GM12878 (cell line): ENCODE measurements around the gene OTULIN. TPM values are rescaled to one million over a fixed set of nuclear protein-coding genes. Genes with fewer than 3 reads are reported as not detected.

ENCODE experiments used
- ATAC-seq: fragments of 200-7000 bp; cut with Tn5 transposase; 3 replicates; pipeline ENCODE4 v1.9.1; 2020; ENCODE audit warnings: mild to moderate bottlenecking, moderate library complexity
- BruUV-seq: library from RNA; stranded (reverse); fragments of 400-500 nt; replicated peaks from 2 replicates; lab custom pipeline; 2021; lab: Mats Ljungman, UMichigan
- CTCF ChIA-PET: fragments of 300-600 bp; sonication (Branson Sonifier 250); formaldehyde crosslinking; extraction: SDS; loops from one replicate; lab custom pipeline; 2021; ENCODE audit warnings: inconsistent platforms; lab: Yijun Ruan, JAX
- POLR2A ChIA-PET: fragments of 350-600 bp; formaldehyde crosslinking; extraction: SDS; loops from one replicate; lab custom pipeline; 2021; ENCODE audit warnings: inconsistent platforms; lab: Charles Lee
- RAD21 ChIA-PET: fragments of 300-600 bp; sonication (Branson Sonifier 250); formaldehyde crosslinking; loops from one replicate; lab custom pipeline; 2023; ENCODE audit warnings: antibody characterized with exemption; ENCODE audit not compliant: unreplicated experiment; lab: Charles Lee
- SMC1A ChIA-PET: fragments of 300-600 bp; sonication (Branson Sonifier 250); formaldehyde crosslinking; loops from one replicate; lab custom pipeline; 2023; ENCODE audit not compliant: unreplicated experiment, uncharacterized antibody; lab: Charles Lee
- DNase-seq: peaks from one replicate; pipeline ENCODE4 v3.0.0-alpha.2; 2011; ENCODE audit warnings: low read depth, low spot score
- FAIRE-seq: peaks from 3 replicates; lab custom pipeline; 2011; peaks lifted over from hg19 to GRCh38; lab: Jason Lieb, UNC
- H2AFZ ChIP-seq: 2 replicates; pipeline ENCODE4 v1.6.0; 2011; ENCODE audit warnings: low read depth, low read length, control low read depth; ENCODE audit not compliant: control insufficient read depth
- H3K27ac ChIP-seq: 2 replicates; pipeline ENCODE4 v1.5.1; 2011; ENCODE audit warnings: control low read depth; ENCODE audit not compliant: control insufficient read depth, insufficient read depth
- H3K27me3 ChIP-seq, 2 experiments: replicated peaks in 1 of 2; 2 replicates each; pipeline versions ENCODE4 v1.6.0 to v1.6.1; 2011; ENCODE audit warnings: low read length in 1 of 2; ENCODE audit not compliant: control insufficient read depth in 2 of 2, insufficient read depth in 2 of 2
- H3K36me3 ChIP-seq, 2 experiments: 2 replicates each; pipeline ENCODE4 v1.5.1; 2011; ENCODE audit warnings: low read length in 1 of 2; ENCODE audit not compliant: control insufficient read depth in 2 of 2, insufficient read depth in 2 of 2
- H3K4me1 ChIP-seq: 2 replicates; pipeline ENCODE4 v1.6.1; 2011; ENCODE audit warnings: mild to moderate bottlenecking, low read length, moderate library complexity, mixed read lengths; ENCODE audit not compliant: control insufficient read depth, insufficient read depth
- H3K4me2 ChIP-seq: 2 replicates; pipeline ENCODE4 v1.6.0; 2011; ENCODE audit warnings: control low read depth; ENCODE audit not compliant: control insufficient read depth, insufficient read depth
- H3K4me3 ChIP-seq: fragments of 200-600 bp; sonication (generic); 2 replicates; pipeline ENCODE4 v1.5.1; 2016
- H3K79me2 ChIP-seq: 2 replicates; pipeline ENCODE4 v1.6.0; 2011; ENCODE audit warnings: low read length; ENCODE audit not compliant: control insufficient read depth, insufficient read depth
- H3K9ac ChIP-seq: 2 replicates; pipeline ENCODE4 v1.8.0; 2011; ENCODE audit warnings: low read length, control low read depth, mixed read lengths; ENCODE audit not compliant: control insufficient read depth, insufficient read depth
- H3K9me3 ChIP-seq: replicated peaks from 3 replicates; pipeline ENCODE4 v1.5.1; 2011; ENCODE audit warnings: mild to moderate bottlenecking, low read length; ENCODE audit not compliant: control insufficient read depth, insufficient read depth
- H4K20me1 ChIP-seq: 2 replicates; pipeline ENCODE4 v1.6.0; 2011; ENCODE audit not compliant: control insufficient read depth, insufficient read depth
- ASH2L ChIP-seq: fragments of 300-600, 200-600 bp; sonication (generic); IDR thresholded peaks from 2 replicates; pipeline ENCODE4 v1.6.1; 2017; ENCODE audit warnings: low read depth, mild to moderate bottlenecking, borderline replicate concordance
- CBX5 ChIP-seq: sonication (generic); IDR thresholded peaks from 2 replicates; pipeline ENCODE4 v1.6.1; 2016; ENCODE audit warnings: low read depth, moderate library complexity, mild to moderate bottlenecking, inconsistent platforms
- CHD1 ChIP-seq: IDR thresholded peaks from 2 replicates; pipeline ENCODE4 v1.6.1; 2012; ENCODE audit warnings: low read depth, low read length, improper control_type of control experiment
- DPF2 ChIP-seq: fragments of 450-650 bp; IDR thresholded peaks from 2 replicates; pipeline ENCODE4 v1.6.1; 2017; ENCODE audit warnings: mild to moderate bottlenecking
- ELK1 ChIP-seq: IDR thresholded peaks from 2 replicates; pipeline ENCODE4 v1.6.1; 2012; ENCODE audit warnings: low read depth, low read length, improper control_type of control experiment
- HCFC1 ChIP-seq: fragments of 150-350 bp; IDR thresholded peaks from 2 replicates; pipeline ENCODE4 v1.6.1; 2014; ENCODE audit warnings: low read length
- HDGF ChIP-seq: fragments of 450-650 bp; IDR thresholded peaks from 2 replicates; pipeline ENCODE4 v1.6.1; 2016; ENCODE audit warnings: antibody characterized with exemption
- HSF1 ChIP-seq: fragments of 150-350 bp; IDR thresholded peaks from 2 replicates; pipeline ENCODE4 v1.6.1; 2014; ENCODE audit warnings: mild to moderate bottlenecking, low read depth, low read length
- IRF5 ChIP-seq: fragments of 450-650 bp; IDR thresholded peaks from 2 replicates; pipeline ENCODE4 v1.6.1; 2017; ENCODE audit warnings: borderline replicate concordance
- JUNB ChIP-seq: IDR thresholded peaks from 2 replicates; pipeline ENCODE4 v1.6.1; 2016; ENCODE audit warnings: antibody characterized with exemption, mild to moderate bottlenecking
- KAT2A ChIP-seq: conservative IDR thresholded peaks from 2 replicates; pipeline ENCODE4 v1.6.1; 2011; ENCODE audit warnings: low read depth, low read length; ENCODE audit not compliant: control insufficient read depth
- MAX ChIP-seq: IDR thresholded peaks from 2 replicates; pipeline ENCODE4 v1.6.1; 2012; ENCODE audit warnings: low read depth, low read length, improper control_type of control experiment
- NFXL1 ChIP-seq: fragments of 450-650 bp; IDR thresholded peaks from 2 replicates; pipeline ENCODE4 v1.6.1; 2017; ENCODE audit warnings: antibody characterized with exemption, mild to moderate bottlenecking, borderline replicate concordance
- NR2C1 ChIP-seq: fragments of 450-650 bp; IDR thresholded peaks from 2 replicates; pipeline ENCODE4 v1.6.1; 2017; ENCODE audit warnings: antibody characterized with exemption, mild to moderate bottlenecking, moderate library complexity
- SUZ12 ChIP-seq: fragments of 200-600 bp; sonication (generic); IDR thresholded peaks from one replicate; pipeline ENCODE4 v1.6.1; 2018; ENCODE audit warnings: antibody characterized with exemption, mild to moderate bottlenecking; ENCODE audit not compliant: unreplicated experiment
- TCF7 ChIP-seq: IDR thresholded peaks from 2 replicates; pipeline ENCODE4 v1.6.1; 2014; ENCODE audit warnings: antibody characterized with exemption, borderline replicate concordance
- WRNIP1 ChIP-seq: IDR thresholded peaks from 2 replicates; pipeline ENCODE4 v1.6.1; 2011; ENCODE audit warnings: low read depth, low read length, improper control_type of control experiment, borderline replicate concordance
- ZBTB11 ChIP-seq: fragments of 450-650 bp; formaldehyde crosslinking; IDR thresholded peaks from 2 replicates; pipeline ENCODE4 v1.5.0; 2022; ENCODE audit warnings: mild to moderate bottlenecking, missing genetic modification characterization
- WGBS: methylation state at CpG from one replicate; pipeline ENCODE4 v1.1.6; 2016; ENCODE audit warnings: low lambda C conversion rate; ENCODE audit not compliant: insufficient replicate concordance, insufficient coverage; ENCODE audit errors: missing lambda C conversion rate; 5-methylcytosine and 5-hydroxymethylcytosine counted together
- in situ Hi-C: fragments of 300-500 bp; cut with MboI; formaldehyde crosslinking; loops from 9 replicates; pipeline ENCODE4 v1.14.3; 2018; ENCODE audit warnings: mixed read lengths
- intact Hi-C: fragments of 100-400 bp; cut with micrococcal nuclease; formaldehyde crosslinking; loops from one replicate; pipeline ENCODE4 v1.14.2; 2022; ENCODE audit not compliant: unreplicated experiment
- polyA plus RNA-seq, 11 experiments: library from polyadenylated mRNA; depleted of rRNA in 4 of 11; unstranded in 6 of 11; stranded (reverse) in 5 of 11; fragments of >200 nt; fragmentation: Nextera tagmentation in 4 of 11; fragmentation: Illumina TruSeq in 1 of 11; extraction: Ambion mirVana in 4 of 11; extraction: Trizol in 1 of 11; gene quantifications; 1 replicate in 1 of 11; 2 replicates in 10 of 11; pipeline versions ENCODE4 v1.2.1 to v1.2.3, GENCODE V29; 2011 to 2016; ENCODE audit warnings: inconsistent platforms in 2 of 11, missing spikeins in 2 of 11, low read depth in 1 of 11
- total RNA-seq, 4 experiments: library from RNA; depleted of rRNA in 3 of 4; stranded (reverse); fragments of >200 nt in 3 of 4; fragmentation: Illumina TruSeq in 1 of 4; extraction: Trizol in 1 of 4; gene quantifications; 2 replicates each; pipeline versions ENCODE4 v1.2.1 to v1.2.3, GENCODE V29; 2013 to 2021

OTULIN gene
- total and polyA plus RNA-seq, 10 of the 15 experiments (the other 5 are each of a cell fraction or from before 2014, with no cell fraction given) = 6.6 to 70.5 (median 28.7) TPM

- TF ChIP-seq IRF5 = no peak
- TF ChIP-seq HSF1 = no peak
- no peak for TF ChIP-seq DPF2
- no peak for TF ChIP-seq NFXL1
- no peak for TF ChIP-seq ASH2L
Observed at GRCh38 chr5:14615365-14615764, 49.2 kb upstream of the OTULIN start (continued).

GRCh38 chr5:14617441-14617840 is 47.1 kb upstream of the OTULIN start:
- POLR2A ChIA-PET = interaction anchor here (0.7 kb wide), 1 partner anchor 398 kb away, joined by 5 read pairs; no protein-coding TSS in a partner anchor
- no peak for TF ChIP-seq SUZ12
- TF ChIP-seq CHD1 = no peak
- no peak for TF ChIP-seq MAX
- no peak for TF ChIP-seq ZBTB11 (CRISPR knock-in tag)
- no peak for TF ChIP-seq KAT2A
- no peak for TF ChIP-seq ELK1
- TF ChIP-seq TCF7 = no peak
- no peak for TF ChIP-seq NR2C1
- TF ChIP-seq WRNIP1 = no peak
- no peak for TF ChIP-seq CBX5
- TF ChIP-seq HCFC1 = no peak
- no peak for TF ChIP-seq JUNB
- no peak for TF ChIP-seq HDGF

More at GRCh38 chr5:14617441-14617840, 47.1 kb upstream of the OTULIN start:
- DNase-seq (no peak), FAIRE-seq (no peak), ATAC-seq (no peak)
- ChIA-PET SMC1A (no interaction called here), CTCF (no interaction called here), RAD21 (interaction anchor here (0.7 kb wide), 1 partner anchor 54 kb away, joined by 3 read pairs; no protein-coding TSS in a partner anchor)
- WGBS = 90% methylated on average over 4 of the region's 4 CpGs
- Histone ChIP-seq H3K27ac (no peak overlapping the region), H3K36me3 (no peaks in the 10 kb centered on the region), H2AFZ (no peak overlapping the region), H3K27me3 (no peaks in the 10 kb centered on the region), H4K20me1 (no peaks in the 10 kb centered on the region), H3K4me3 (no peak overlapping the region), H3K4me1 (no peaks in the 10 kb centered on the region), H3K4me2 (no peak overlapping the region), H3K79me2 (no peaks in the 10 kb centered on the region), H3K9me3 (no peaks in the 10 kb centered on the region; the same call in 2 of the 3 replicates), H3K9ac (no peak overlapping the region)
- in situ Hi-C loops (no loop called here), intact Hi-C loops (no loop called here)
- no TSS peak for BruUV-seq
